HG03135 (cell line): ENCODE results near the gene NCL.
"Not testable (repeated sequence)": the region's sequence is repeated elsewhere in the genome, so short reads cannot be mapped to it uniquely, and the experiment has no call there.

Experiments
- ATAC-seq: cut with Tn5 transposase; IDR thresholded peaks from one replicate; pipeline ENCODE4 v1.9.1; 2021; ENCODE audit warnings: mild to moderate bottlenecking, moderate library complexity; ENCODE audit not compliant: unreplicated experiment

The NCL gene

GRCh38 chr2:231431606-231432005, 32.7 kb downstream of the NCL start:
- ATAC-seq, result no peak

- ATAC-seq, result not testable (repeated sequence)
Observed at GRCh38 chr2:231430437-231430836, 33.8 kb downstream of the NCL start.

GRCh38 chr2:231429901-231430300, 34.4 kb downstream of the NCL start:
- no peak for ATAC-seq

GRCh38 chr2:231429152-231429551, 35.1 kb downstream of the NCL start:
- ATAC-seq, result no peak

GRCh38 chr2:231427116-231427515, 37.2 kb downstream of the NCL start:
- ATAC-seq, result no peak

GRCh38 chr2:231425811-231426703, 38.2 kb downstream of the NCL start:
- ATAC-seq, result no peak

GRCh38 chr2:231425291-231425810, 38.9 kb downstream of the NCL start:
- ATAC-seq, result no peak

- ATAC-seq, result no peak
Observed at GRCh38 chr2:231423176-231423575, 41.1 kb downstream of the NCL start.

- no peak for ATAC-seq
Observed at GRCh38 chr2:231422056-231422455, 42.2 kb downstream of the NCL start.

- no peak for ATAC-seq
Observed at GRCh38 chr2:231421051-231421580, 43.2 kb downstream of the NCL start.

GRCh38 chr2:231418820-231419640, 45.3 kb downstream of the NCL start:
- no peak for ATAC-seq

- no peak for ATAC-seq
Observed at GRCh38 chr2:231415029-231415428, 49.3 kb downstream of the NCL start.

- no peak for ATAC-seq
Observed at GRCh38 chr2:231413921-231414476, 50.3 kb downstream of the NCL start.

GRCh38 chr2:231413456-231413855, 50.8 kb downstream of the NCL start:
- no peak for ATAC-seq

GRCh38 chr2:231412618-231412963, 51.7 kb downstream of the NCL start:
- no peak for ATAC-seq

- peak; percentile 98 for ATAC-seq
Observed at GRCh38 chr2:231411831-231412617, 52.3 kb downstream of the NCL start.

GRCh38 chr2:231411237-231411636, 53.0 kb downstream of the NCL start:
- ATAC-seq, result no peak

GRCh38 chr2:231410293-231411004, 53.8 kb downstream of the NCL start:
- no peak for ATAC-seq

- ATAC-seq, result no peak
Observed at GRCh38 chr2:231409776-231410175, 54.5 kb downstream of the NCL start.

- ATAC-seq, result not testable (repeated sequence)
Observed at GRCh38 chr2:231408304-231408703, 56.0 kb downstream of the NCL start.
